NCI-H2171 treated with DMSO at 0.1 percent for 48 hours (cell line): ENCODE results near the gene TMEM81.

ENCODE experiments used
- DNase-seq: peaks from one replicate; lab custom pipeline; 2025; lab: John Stamatoyannopoulos, UW

Gene TMEM81, protein sequence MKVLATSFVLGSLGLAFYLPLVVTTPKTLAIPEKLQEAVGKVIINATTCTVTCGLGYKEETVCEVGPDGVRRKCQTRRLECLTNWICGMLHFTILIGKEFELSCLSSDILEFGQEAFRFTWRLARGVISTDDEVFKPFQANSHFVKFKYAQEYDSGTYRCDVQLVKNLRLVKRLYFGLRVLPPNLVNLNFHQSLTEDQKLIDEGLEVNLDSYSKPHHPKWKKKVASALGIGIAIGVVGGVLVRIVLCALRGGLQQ

DNA sequence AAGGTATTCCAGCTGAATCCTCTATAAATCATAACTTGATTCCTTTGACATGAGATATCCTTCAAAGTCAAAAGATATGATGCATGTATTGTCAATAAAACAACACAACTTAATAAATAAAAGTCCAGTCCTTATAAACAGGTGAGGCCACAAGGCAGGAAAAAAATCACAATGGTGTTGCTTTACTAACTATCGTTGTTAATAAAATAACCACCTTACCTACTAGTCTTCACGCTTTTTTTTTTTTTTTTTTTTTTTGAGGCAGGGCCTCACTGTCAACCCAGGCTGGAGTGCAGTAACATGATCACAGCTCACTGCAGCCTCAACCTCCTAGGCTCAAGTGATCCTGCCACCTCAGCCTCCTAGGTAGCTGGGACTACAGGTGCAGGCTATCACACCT is at the start of gene TMEM81:
TSS of gene TMEM81 (minus strand) at position 101 of the 400 bp plus-strand sequence. CDS start 140 bp downstream, outside the sequence.
- DNase-seq = no peak

DNA sequence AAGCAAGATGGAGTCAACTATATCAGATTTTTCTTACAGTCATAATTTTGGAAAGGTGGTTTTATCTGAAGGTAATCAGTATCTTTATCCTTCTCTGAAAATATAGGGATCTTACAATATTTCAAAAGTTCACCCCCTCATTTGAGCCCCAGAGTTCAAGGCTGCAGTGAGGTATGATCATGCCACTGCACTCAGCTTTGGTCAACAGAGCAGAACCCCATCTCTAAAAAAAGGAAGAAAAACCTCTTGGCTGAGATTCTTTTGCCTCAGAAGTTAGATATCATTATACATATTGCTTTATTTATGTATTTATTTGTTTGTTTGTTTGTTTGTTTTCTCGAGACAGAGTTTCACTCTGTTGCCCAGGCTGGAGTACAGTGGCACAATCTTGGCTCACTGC is 49.0 kb upstream of the TMEM81 start:
- no peak for DNase-seq

DNA sequence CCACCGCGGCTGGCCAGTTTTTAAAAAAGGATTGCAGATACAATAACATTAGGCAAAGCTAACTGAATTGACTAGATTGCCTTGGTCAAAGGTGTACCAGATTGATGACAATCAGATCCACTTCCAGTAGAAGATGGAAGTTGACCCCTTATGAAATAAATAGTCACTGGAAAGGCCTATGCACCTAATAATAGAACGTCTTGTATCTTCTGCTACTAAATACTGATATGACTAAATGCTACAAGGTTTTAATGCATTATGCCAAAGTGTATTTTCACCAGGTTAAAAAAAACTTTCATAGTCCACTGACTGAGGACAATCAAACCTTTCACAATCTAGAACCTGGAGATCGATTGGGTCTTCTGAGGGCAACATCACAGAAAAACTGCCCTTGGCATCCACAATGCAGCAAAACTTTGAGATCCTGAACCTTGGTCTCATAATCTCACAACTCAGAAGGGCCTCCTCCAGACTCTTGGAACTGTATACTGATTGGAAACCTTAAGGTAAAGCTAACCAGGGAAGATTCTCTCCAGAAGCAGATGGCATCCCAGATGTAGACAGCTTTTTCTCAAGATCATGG is 45.3 kb upstream of the TMEM81 start:
- no peak for DNase-seq

DNA sequence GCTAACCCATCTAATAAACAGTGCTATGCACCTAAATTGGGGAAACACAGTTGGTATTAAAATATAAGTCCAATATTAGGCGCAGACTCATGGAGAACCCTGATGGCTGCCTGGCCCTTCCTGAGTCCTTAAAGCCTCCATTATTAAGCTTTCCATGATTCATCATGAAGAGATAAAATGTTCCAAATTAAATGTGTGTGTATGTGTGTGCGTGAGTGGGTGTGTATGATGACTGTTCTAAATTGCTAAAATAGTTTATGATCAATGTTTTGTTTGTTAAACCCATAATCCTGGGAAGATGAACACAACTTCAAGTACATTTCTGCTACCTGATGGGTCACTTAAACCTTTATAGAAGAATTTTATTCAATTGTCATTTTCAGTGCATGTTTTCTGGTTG is 43.8 kb upstream of the TMEM81 start:
- no peak for DNase-seq

DNA sequence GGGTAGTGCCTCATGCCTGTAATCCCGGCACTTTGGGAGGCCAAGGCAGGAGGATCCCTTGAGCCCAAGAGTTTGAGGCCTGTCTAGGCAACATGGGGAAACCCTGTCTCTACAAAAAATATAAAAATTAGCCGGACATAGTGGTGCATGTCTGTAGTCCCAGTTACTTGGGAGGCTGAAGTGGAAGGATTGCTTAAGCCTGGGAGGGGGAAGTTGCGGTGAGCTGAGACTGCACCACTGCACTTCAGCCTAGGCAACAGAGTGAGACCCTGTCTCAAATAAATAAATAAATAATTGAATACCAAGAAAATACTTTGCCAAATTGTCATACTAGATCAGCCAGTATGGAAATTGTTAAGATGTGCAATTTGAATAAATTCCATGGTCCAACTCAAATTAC is 43.4 kb upstream of the TMEM81 start:
- DNase-seq = no peak

DNA sequence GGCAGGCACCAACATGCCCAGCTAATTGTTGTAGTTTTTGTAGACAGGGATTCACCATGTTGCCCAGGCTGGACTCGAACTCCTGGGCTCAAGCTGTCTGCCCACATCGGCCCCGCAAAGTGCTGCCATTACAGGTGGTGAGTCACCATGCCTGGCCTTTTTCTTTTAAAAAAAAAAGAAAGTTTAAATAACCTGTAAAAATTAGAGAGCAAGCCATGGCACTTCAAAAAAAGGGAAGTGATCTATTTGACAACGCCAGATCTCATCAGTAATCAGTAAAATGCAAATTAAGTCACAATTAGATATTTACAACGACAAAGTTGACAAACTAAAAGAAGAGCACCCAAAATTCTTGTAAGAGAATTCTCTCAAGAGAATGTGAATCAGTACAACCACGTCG is 40.5 kb upstream of the TMEM81 start:
- DNase-seq = no peak

DNA sequence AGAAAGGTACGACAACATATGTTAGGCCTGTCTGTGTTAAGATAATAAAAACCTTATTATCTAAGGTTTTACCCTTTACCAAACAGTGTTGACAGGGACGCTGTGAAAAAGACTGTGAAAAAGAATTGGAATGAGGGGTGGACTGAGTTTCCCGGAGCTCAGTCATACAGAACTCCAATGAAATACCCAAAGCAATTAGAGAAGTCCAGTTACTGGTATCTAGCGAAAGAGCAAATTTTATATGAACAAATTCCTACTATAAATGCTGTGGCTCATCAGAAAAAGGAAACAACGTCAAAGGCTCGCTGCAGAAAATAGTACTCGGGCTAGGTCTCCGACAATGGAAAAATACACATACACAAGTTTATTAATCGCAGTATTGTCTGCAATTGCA is 38.2 kb upstream of the TMEM81 start:
- DNase-seq = no peak

DNA sequence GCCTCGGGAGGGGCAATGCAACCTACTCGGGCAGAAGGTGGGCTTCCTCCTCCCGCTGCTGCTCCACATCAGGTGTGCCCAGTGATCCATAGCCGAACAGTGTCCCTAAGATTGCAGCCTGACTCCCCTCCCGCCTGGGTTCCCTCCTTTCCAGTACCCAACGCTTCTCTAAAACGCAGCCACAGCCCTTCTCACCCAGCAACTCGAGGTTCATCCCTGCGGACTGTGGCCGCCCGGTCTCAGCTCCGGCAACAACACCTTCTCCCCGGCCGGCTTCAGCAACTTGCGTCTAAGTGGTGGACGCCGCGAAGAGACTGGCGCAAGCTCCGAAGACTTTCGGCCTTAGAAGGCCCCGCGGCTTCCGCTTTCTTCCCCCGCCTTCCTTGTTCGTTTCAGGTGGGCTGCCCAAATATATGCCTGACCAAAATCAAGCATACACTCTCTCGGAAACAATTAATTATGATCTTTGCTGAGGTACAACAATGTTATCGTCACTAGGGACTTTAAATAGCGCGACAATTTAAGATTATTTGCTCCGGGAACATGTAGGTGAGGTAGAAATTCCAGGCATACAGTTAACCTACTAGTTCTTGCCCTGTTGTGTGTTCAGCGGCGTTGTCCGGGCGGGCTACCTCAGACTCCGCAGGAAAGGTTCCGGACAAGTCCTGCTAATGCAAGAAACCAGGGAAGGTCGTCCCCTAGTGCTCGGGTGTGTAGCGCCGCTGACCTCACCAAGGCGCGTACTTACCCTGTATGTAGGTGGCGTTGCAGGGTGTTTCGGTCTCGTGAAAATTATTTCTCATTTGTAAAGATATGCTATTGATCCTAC is 37.6 kb upstream of the TMEM81 start, which contains the start of gene RBBP5:
TSS of gene RBBP5 (minus strand) at position 319 of the 829 bp plus-strand sequence. CDS start at position 214, 105 bp downstream.
- peak; percentile 97 for DNase-seq

DNA sequence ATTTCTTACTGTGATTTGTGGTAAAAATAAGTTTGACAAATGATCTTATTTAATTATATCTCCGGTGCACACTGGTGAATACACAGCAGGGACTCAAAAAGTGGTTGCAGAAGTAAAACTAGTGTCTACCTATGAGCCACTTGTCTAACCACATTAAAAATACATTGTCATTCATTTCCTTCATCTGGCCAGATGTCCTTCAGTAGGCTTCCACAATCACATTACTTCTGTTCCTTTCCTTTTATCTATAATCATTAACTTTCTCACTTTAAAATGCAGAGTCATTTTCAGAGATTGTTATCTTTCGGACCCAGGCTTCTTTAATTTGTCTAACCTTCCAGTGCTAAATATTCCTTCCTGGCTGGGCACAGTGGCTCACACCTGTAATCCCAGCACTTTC is 34.5 kb upstream of the TMEM81 start:
- no peak for DNase-seq

DNA sequence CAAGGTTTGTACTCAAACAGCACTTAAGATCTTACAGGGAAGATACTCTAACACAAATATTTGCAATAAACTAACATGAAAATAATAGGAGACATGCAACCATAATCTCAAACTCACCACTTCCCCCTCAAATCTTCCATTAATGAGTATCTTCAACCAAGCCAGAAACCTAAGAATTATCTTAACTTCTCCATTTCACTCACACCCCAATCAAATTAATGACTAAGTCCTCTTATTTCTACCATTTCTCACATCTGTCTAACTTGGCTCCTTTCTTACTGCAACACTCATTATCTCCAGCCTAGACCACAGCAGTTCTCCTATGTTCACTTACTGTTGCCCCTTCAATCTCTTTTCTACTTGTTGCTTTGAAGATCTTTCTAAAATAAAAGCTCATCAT is 27.1 kb upstream of the TMEM81 start:
- no peak for DNase-seq

DNA sequence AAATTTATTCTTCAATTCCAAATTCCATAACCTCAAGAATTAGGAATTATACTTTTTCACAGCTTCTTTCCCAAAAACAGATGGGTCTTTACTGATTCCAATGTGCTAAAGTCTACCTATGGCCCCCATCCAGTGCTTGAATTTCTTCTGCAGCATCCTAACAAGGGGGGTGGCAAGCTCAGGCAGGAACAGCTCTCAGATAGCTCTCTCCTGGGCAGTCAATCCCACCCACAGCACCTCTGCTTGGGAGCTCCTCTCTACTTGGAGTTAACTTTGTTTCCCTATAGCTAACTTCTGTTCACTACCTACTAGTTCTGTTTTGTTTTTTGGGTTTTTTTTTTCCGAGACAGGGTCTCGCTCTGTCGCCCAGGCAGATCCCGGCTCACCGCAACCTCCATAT is 25.5 kb upstream of the TMEM81 start:
- DNase-seq = no peak

DNA sequence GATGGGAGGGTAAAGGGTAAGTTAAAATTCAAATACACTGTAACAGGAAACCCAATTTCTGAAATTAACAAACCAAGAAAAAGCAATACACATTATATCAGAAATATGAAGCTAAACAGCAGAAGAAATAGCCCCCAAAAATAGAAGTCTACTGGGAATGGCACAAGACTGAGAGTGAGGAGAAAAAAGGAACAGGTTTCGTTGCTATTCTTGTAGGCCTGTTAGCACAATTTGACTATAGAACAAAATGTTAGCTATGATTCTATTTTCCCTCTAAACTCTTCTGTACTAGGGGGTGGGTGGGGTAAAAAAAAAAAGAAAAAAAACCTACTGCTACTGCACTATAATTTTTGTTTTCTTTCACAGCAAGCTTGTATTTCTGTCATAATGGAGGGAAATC is 25.0 kb upstream of the TMEM81 start:
- DNase-seq = no peak

DNA sequence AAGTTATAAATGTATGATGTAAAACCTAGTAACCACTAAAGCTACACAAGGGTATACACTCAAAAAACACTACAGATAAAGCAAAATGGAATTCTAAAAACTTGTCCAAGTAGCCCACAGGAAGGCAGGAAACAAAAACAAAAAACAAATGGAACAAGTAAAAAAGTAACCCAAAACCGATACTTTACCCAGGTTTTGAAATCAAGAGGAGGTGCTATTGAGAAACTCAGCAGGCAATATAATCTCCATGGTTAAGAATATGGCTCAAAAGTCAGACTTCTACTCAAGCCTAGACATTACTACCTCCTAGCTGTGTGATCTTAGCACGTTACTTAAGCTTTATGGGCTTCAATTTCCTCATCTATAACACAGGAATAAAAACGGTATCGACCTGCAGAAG is 24.2 kb upstream of the TMEM81 start:
- DNase-seq = no peak

DNA sequence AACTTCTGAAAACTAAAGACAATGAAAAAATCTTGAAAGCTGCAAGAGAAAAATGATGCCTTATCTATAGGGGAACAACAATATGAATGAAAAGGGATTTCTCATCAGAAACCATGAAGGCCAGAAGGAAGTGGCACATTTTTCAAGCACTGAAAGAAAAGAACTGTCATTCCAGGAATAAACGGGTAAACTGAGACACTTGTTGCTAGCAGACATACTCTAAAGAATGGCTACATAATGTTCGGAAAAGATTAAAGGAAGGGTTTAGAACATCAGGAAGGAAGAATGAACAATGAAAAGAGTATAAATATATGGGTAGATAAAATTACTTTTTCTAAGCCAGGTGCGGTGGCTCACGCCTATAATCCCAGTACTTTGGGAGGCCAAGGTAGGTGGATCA is 23.1 kb upstream of the TMEM81 start:
- DNase-seq = no peak

DNA sequence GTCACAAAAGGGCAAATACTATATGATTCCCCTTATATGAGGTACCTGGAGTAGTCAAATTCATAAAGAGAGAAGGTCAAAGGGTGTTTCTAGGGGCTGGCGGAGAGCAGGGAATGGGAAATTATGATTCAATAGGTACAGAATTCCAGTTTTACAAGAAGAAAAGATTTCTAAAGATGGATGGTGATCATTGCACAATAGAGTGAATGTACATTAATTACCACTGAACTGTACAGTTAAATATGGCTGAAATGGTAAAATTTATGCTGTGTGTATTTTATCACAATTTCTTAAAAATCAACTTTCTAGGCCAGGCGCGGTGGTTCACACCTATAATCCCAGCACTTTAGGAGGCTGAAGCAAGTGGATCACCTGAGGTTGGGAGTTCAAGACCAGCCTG is 18.1 kb upstream of the TMEM81 start:
- no peak for DNase-seq

DNA sequence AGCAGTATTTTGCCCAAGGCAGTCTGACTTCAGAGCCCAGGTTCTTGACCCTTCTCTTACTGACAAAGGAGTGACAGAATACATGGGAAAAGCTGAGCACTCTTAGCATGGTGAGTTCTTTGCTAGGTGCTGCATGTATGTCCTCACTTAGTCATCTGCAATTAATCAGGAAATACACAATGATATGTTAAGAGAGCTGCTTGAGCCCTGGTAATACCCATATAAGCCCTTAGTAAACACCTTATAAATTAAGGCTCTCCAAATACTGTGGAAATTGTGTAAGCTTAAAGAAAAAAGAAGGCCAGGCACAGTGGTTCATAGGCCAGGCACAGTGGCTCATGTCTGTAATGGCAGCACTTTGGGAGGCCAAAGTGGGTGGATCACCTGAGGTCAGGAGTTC is 14.0 kb upstream of the TMEM81 start:
- no peak for DNase-seq

DNA sequence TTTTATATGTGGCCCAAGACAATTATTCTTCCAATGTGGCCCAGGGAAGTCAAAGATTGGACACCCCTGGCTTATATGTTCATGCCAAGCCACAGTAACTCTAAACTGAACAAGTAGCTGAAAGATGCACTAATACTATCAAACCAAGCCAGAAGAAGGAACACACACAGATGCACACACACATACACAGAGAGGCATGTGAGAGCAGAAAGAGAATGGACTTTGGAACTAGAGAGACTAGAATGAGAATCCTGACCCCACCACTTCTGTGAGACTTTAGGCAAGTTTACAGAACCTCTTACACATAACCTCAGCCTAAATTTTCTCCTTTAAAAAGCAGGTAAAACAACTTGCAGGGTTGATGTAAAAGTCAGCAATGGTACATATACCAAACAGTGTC is 11.2 kb upstream of the TMEM81 start:
- no peak for DNase-seq

DNA sequence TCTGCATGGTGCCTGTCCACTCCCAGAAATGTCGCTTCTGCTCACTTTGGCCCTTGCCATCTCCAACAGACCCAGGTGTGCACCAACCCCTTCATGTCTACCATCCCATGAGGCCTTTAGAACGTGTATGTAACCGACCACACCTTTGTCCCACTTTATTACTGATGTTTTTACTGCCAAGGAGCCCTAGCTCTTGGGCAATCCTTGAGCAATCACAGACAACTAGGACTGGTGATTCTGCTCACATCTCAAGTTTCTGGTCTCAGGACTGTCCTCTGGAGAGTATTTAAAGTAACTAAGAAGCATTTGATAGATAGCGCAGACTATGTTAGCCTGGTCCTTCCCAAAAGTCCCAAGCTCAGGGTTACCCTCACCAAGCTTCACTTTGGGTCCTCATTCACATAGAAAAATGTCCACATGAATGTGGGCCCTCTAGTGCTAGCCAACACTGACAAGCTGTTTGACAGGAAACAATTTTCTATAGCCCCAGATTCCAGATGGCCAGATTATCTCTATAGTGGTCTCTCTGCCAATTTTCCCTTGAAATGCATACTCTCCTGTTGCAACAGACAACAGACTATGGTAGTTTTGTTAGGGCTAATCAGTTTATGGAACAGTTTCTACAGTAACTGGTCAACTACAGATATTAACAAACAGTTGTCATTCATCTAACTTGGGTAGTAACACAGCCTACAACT is 6.9 kb upstream of the TMEM81 start:
- no peak for DNase-seq

DNA sequence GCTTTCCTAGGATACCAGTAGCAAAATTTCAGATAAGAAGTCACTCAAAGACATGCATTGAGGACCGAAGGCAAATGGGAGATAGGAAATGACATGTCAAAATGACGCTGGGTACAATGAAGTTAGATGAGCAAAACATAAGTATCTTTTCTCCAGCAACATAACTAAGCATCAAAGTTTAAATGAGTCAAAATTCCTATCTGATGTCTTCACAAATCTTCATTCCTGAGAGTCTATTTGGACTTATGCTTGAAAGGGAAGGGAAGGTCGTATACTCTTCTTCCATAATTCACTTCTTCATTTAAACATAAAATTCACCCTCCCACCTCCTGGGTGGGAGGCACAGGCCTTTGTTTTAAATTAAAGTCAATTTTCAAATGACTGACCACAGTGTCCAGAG is 4.1 kb upstream of the TMEM81 start:
- DNase-seq = no peak

DNA sequence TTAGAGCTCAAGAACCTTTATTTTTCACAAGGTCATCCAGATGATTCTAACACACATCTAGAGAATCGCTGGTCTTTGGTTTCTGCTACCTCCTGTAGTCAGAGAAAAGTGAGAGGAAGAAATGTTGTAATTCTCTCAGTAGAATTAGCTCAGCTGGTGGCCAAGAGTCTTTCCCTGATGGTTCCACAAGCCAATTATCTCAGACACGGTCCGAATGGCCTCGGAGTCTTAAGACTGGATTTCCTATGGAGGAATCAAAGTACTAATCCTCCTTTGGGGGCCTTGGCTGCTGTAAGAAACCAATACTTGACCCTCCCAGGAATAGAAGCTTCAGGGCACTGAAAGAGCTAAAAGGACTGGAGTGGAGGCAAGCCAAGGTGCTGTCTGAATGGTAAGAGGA is 1.8 kb downstream of the TMEM81 start:
- no peak for DNase-seq

DNA sequence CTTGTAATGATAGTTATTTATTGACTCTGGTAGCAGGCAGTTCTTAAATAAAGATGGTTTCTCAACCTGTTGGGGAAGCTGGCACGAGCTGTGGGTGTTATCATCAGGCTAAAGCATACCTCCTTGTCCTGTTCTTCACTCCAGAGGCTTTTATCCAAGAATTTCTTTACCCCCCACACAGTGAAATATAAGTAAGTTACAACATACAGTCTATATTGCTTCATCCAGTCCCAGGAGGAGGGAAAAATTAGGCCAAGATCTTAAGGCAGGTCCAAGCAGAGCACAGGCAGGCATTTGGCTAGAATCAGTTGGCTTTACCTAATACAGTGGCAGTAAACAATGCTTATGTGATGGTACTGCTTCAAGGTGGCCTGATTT is 6.3 kb downstream of the TMEM81 start:
- DNase-seq = no peak

DNA sequence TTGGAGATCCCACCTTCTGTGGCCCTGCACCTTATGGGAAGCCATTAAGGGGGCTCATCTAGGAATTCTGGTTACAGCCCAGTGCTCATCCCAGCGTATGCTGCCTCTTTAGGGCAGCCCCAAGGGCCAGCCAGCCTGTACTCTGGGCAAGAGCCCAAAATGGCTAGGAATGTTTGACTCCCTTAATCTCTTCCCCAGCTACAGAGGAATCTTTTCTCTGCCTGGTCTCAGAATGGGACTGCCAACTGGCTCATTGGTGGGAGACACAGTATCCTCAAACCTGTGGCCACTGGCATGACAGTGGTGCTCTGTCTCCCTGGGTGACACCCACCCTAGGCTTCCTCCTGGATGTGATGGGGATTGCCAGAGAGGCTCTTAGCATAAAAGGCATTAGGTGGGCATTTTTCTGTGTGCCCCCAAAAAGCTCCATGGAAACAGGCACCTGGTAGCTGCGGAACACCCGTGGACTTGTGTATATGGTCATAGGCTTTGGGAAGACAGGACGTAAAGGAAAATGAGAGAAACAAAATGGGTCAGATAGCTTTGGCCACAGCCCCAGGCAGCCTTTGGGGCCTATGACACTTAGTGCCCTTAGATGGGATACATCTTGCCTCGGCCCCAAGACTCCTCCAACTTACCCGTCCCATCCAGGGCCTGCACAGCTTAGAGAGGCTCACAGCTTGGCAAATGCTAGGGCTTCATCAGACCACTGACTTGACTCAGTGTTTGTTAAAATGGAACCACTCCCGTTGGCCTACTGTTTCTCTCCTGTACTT is 6.9 kb downstream of the TMEM81 start:
- DNase-seq = no peak
